K562 (cell line): Measurements from ENCODE around the gene EEPD1. TPM values are rescaled to one million over a fixed set of nuclear protein-coding genes. Genes with fewer than 3 reads are reported as not detected.

Experiments
- ATAC-seq: fragments of 200-7000 bp; cut with Tn5 transposase; 3 replicates; pipeline ENCODE4 v1.9.1; 2020; ENCODE audit warnings: moderate library complexity
- BruUV-seq: library from RNA; stranded (reverse); fragments of 400-500 nt; replicated peaks from 2 replicates; lab custom pipeline; 2021; lab: Mats Ljungman, UMichigan
- CTCF ChIA-PET: fragments of 300-600 bp; formaldehyde crosslinking; extraction: SDS; loops from one replicate; lab custom pipeline; 2021; ENCODE audit warnings: low intra/inter-chr PET ratio; lab: Yijun Ruan, JAX
- POLR2A ChIA-PET: fragments of 300-600, 350-650 bp; sonication (Branson Sonifier 250); formaldehyde crosslinking; extraction: SDS; loops from one replicate; lab custom pipeline; 2021; ENCODE audit warnings: antibody characterized with exemption, inconsistent platforms; lab: Yijun Ruan, JAX
- DNase-seq, 4 experiments: peaks; one replicate each; pipeline versions ENCODE4 v3.0.0 to v3.0.0-alpha.2; 2011 to 2018; ENCODE audit warnings: low spot score in 3 of 4, mixed read lengths in 3 of 4; ENCODE audit errors: extremely low read depth in 1 of 4
- FAIRE-seq: peaks from 2 replicates; lab custom pipeline; 2011; peaks lifted over from hg19 to GRCh38; lab: Jason Lieb, UNC
- H2AFZ ChIP-seq: 2 replicates; pipeline ENCODE4 v1.6.0; 2011; ENCODE audit warnings: low read depth, low read length, control low read depth, inconsistent platforms
- H3K27ac ChIP-seq: fragments of 200-600 bp; 3 replicates; pipeline ENCODE4 v1.8.0; 2011; ENCODE audit warnings: low read depth, mild to moderate bottlenecking, control low read depth, inconsistent platforms, low read length, moderate library complexity, mixed read lengths; ENCODE audit errors: extremely low read depth
- H3K27me3 ChIP-seq, 2 experiments: fragments of 300-600 bp in 1 of 2; 2 replicates in 1 of 2; 3 replicates in 1 of 2; pipeline versions ENCODE4 v1.6.0 to v1.8.0; 2011; ENCODE audit warnings: inconsistent platforms in 2 of 2, low read length in 2 of 2, mild to moderate bottlenecking in 1 of 2, mixed read lengths in 1 of 2, moderate library complexity in 1 of 2; ENCODE audit not compliant: control insufficient read depth in 2 of 2, insufficient read depth in 2 of 2
- H3K36me3 ChIP-seq: fragments of 300-600 bp; 3 replicates; pipeline ENCODE4 v1.8.0; 2011; ENCODE audit warnings: mild to moderate bottlenecking, low read length, inconsistent platforms; ENCODE audit not compliant: control insufficient read depth, insufficient read depth
- H3K4me1 ChIP-seq, 2 experiments: fragments of 200-600 bp in 1 of 2; replicated peaks in 1 of 2; 2 replicates in 1 of 2; 3 replicates in 1 of 2; pipeline versions ENCODE4 v1.5.1 to v1.8.0; 2011; ENCODE audit warnings: inconsistent platforms in 2 of 2, low read length in 2 of 2, mild to moderate bottlenecking in 1 of 2, mixed read lengths in 1 of 2, moderate library complexity in 1 of 2; ENCODE audit not compliant: control insufficient read depth in 2 of 2, insufficient read depth in 2 of 2
- H3K4me2 ChIP-seq: 2 replicates; pipeline ENCODE4 v1.6.1; 2011; ENCODE audit warnings: low read length, control low read depth, inconsistent platforms, mixed read lengths; ENCODE audit not compliant: insufficient read depth
- H3K4me3 ChIP-seq: fragments of 200-600 bp; sonication (generic), shearing (Covaris generic); 2 replicates; pipeline ENCODE4 v1.5.1; 2016; ENCODE audit warnings: control low read depth, inconsistent platforms
- H3K79me2 ChIP-seq: fragments of 200-600 bp; 3 replicates; pipeline ENCODE4 v1.8.0; 2011; ENCODE audit warnings: low read length, inconsistent platforms; ENCODE audit not compliant: control insufficient read depth, insufficient read depth
- H3K9ac ChIP-seq, 2 experiments: 2 replicates each; pipeline versions ENCODE4 v1.6.0 to v1.6.1; 2011; ENCODE audit warnings: low read depth in 2 of 2, low read length in 2 of 2, control low read depth in 1 of 2, inconsistent platforms in 1 of 2, mild to moderate bottlenecking in 1 of 2, mixed read lengths in 1 of 2; ENCODE audit not compliant: insufficient read depth in 1 of 2
- H3K9me1 ChIP-seq: one replicate; pipeline ENCODE4 v1.6.0; 2011; ENCODE audit warnings: inconsistent platforms, mild to moderate bottlenecking, low read length, moderate library complexity; ENCODE audit not compliant: control insufficient read depth, insufficient read depth
- H3K9me3 ChIP-seq: replicated peaks from 2 replicates; pipeline ENCODE4 v1.5.1; 2011; ENCODE audit warnings: low read depth, low read length, inconsistent platforms; ENCODE audit not compliant: control insufficient read depth, insufficient read depth
- H4K20me1 ChIP-seq: replicated peaks from 2 replicates; pipeline ENCODE4 v1.6.1; 2011; ENCODE audit warnings: low read length, inconsistent platforms, mixed read lengths; ENCODE audit not compliant: control insufficient read depth, insufficient read depth
- DIDO1 ChIP-seq: fragments of 450-650 bp; IDR thresholded peaks from 2 replicates; pipeline ENCODE4 v1.6.1; 2016; ENCODE audit warnings: low read depth, missing biosample characterization, missing genetic modification characterization
- MEF2A ChIP-seq: IDR thresholded peaks from 2 replicates; pipeline ENCODE4 v1.6.1; 2011; ENCODE audit warnings: low read depth, mild to moderate bottlenecking, low read length, moderate library complexity; ENCODE audit not compliant: control insufficient read depth
- MTA2 ChIP-seq: fragments of 450-650 bp; IDR thresholded peaks from 2 replicates; pipeline ENCODE4 v1.6.1; 2016; ENCODE audit warnings: low read depth
- PHF21A ChIP-seq: fragments of 450-650 bp; IDR thresholded peaks from 2 replicates; pipeline ENCODE4 v1.6.1; 2017; ENCODE audit warnings: low read depth, borderline replicate concordance
- SMAD4 ChIP-seq: fragments of 250-450 bp; sonication (Bioruptor Pico); conservative IDR thresholded peaks from 2 replicates; pipeline ENCODE4 v1.8.0; 2021; ENCODE audit warnings: inconsistent platforms, mild to moderate bottlenecking, moderate library complexity
- ZFX ChIP-seq: sonication (generic); formaldehyde crosslinking; IDR thresholded peaks from 2 replicates; pipeline ENCODE4 v1.8.0; 2022; ENCODE audit warnings: mild to moderate bottlenecking, missing genetic modification reagents, moderate library complexity
- ZNF282 ChIP-seq: sonication (generic); formaldehyde crosslinking; IDR thresholded peaks from 2 replicates; pipeline ENCODE4 v1.8.1; 2023; ENCODE audit warnings: missing genetic modification reagents
- ZNF717 ChIP-seq: fragments of 250-450 bp; sonication (Bioruptor Pico); IDR thresholded peaks from 2 replicates; pipeline ENCODE4 v1.5.0; 2021
- ZSCAN29 ChIP-seq: fragments of 450-650 bp; IDR thresholded peaks from 2 replicates; pipeline ENCODE4 v1.6.1; 2017
- WGBS: fragments of 100-300 bp; shearing (Covaris generic); methylation state at CpG from one replicate; pipeline ENCODE4 v1.1.6; 2016; ENCODE audit warnings: low coverage, mixed read lengths; ENCODE audit not compliant: insufficient coverage; ENCODE audit errors: missing lambda C conversion rate; 5-methylcytosine and 5-hydroxymethylcytosine counted together
- in situ Hi-C: fragments of 300-500 bp; cut with MboI; formaldehyde crosslinking; loops from 4 replicates; pipeline ENCODE4 v1.15.0; 2018; ENCODE audit warnings: inconsistent platforms, mixed read lengths
- intact Hi-C: fragments of 100-400 bp; cut with micrococcal nuclease; formaldehyde crosslinking; loops from 2 replicates; pipeline ENCODE4 v1.14.2; 2022
- polyA plus RNA-seq, 8 experiments: library from polyadenylated mRNA; depleted of rRNA in 4 of 8; stranded (reverse) in 5 of 8; unstranded in 3 of 8; fragments of >200 nt; fragmentation: Nextera tagmentation in 2 of 8; fragmentation: Illumina TruSeq in 1 of 8; extraction: Ambion mirVana in 2 of 8; extraction: Trizol in 1 of 8; gene quantifications; 2 replicates each; pipeline versions ENCODE4 v1.2.1 to v1.2.3, GENCODE V29; 2011 to 2014; ENCODE audit warnings: inconsistent platforms in 1 of 8, missing spikeins in 1 of 8
- total RNA-seq, 7 experiments: library from RNA; depleted of rRNA in 6 of 7; stranded (reverse); fragments of >200 nt in 6 of 7; fragmentation: Illumina TruSeq in 2 of 7; extraction: Trizol in 2 of 7; gene quantifications; 2 replicates each; pipeline versions ENCODE4 v1.2.1 to v1.2.3, GENCODE V29; 2011 to 2021; ENCODE audit warnings: low replicate concordance in 1 of 7
- TF ChIP-seq, protein P1 (sequence below): sonication (generic); formaldehyde crosslinking; IDR thresholded peaks from 2 replicates; pipeline ENCODE4 v1.8.0; 2022; ENCODE audit warnings: missing genetic modification reagents, mild to moderate bottlenecking, borderline replicate concordance

EEPD1 gene
- total and polyA plus RNA-seq, 9 of the 15 experiments (the other 6 are each of a cell fraction or from before 2014, with no cell fraction given): 0.01 to 1.5 (median 0.74) TPM; not detected in 1

DNA sequence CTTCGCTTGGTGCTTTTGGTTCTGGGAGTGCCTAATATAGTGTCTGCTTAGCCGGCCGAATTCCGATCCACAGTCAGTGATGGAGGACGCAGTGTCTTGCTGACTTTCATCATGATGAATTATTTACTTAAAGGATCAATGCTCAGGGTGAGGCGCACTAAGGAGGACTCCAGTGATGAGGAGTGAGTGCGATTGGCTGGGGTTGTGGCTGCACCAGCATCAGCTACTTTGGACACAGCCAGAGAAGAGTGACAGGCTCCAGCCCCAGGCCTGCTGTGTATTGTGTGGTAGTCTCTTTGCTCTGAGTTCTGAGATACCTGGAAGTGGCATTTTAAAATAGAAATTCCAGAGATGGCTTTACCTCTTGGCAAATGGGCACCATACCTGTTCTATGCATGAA lies 163.3 kb downstream of the EEPD1 start:
- TF ChIP-seq ZFX (CRISPR knock-in tag) (no peak), DIDO1 (no peak), ZNF717 (CRISPR knock-in tag) (no peak), SMAD4 (CRISPR knock-in tag) (no peak), PHF21A (no peak), ZSCAN29 (no peak), ZNF282 (CRISPR knock-in tag) (no peak), MTA2 (no peak), MEF2A (no peak)
- TF ChIP-seq, protein P1, sequence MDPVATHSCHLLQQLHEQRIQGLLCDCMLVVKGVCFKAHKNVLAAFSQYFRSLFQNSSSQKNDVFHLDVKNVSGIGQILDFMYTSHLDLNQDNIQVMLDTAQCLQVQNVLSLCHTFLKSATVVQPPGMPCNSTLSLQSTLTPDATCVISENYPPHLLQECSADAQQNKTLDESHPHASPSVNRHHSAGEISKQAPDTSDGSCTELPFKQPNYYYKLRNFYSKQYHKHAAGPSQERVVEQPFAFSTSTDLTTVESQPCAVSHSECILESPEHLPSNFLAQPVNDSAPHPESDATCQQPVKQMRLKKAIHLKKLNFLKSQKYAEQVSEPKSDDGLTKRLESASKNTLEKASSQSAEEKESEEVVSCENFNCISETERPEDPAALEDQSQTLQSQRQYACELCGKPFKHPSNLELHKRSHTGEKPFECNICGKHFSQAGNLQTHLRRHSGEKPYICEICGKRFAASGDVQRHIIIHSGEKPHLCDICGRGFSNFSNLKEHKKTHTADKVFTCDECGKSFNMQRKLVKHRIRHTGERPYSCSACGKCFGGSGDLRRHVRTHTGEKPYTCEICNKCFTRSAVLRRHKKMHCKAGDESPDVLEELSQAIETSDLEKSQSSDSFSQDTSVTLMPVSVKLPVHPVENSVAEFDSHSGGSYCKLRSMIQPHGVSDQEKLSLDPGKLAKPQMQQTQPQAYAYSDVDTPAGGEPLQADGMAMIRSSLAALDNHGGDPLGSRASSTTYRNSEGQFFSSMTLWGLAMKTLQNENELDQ (CRISPR knock-in tag): no peak
- H3K27me3 ChIP-seq: peaks cover 0 to 23% of the 10 kb centered on the region in 2 experiments; a peak in 2 of 5 replicates
- peaks cover 0 to 8% of the 10 kb centered on the region in 2 experiments; a peak in 2 of 5 replicates for H3K4me1 ChIP-seq
- H3K79me2 ChIP-seq: no peaks in the 10 kb centered on the region
- no peak for FAIRE-seq
- no peak overlapping the region for H2AFZ ChIP-seq
- 34% methylated on average over 7 of the region's 7 CpGs for WGBS
- POLR2A ChIA-PET: interaction anchor here (1.0 kb wide), 1 partner anchor 330 kb away, joined by 3 read pairs; no protein-coding TSS in a partner anchor
- H4K20me1 ChIP-seq: no peaks in the 10 kb centered on the region
- in situ Hi-C loops: no loop called here
- no peaks in the 10 kb centered on the region for H3K9me1 ChIP-seq
- intact Hi-C loops: loop anchor here (5.0 to 10.0 kb wide), 2 partner anchors 156 to 868 kb away; no protein-coding TSS in a partner anchor
- no peaks in the 10 kb centered on the region for H3K9me3 ChIP-seq
- DNase-seq: no peak
- H3K27ac ChIP-seq: no peak overlapping the region
- no peak overlapping the region for H3K4me3 ChIP-seq
- H3K4me2 ChIP-seq: no peak overlapping the region
- CTCF ChIA-PET: no interaction called here
- no peak for ATAC-seq
- no peak overlapping the region for H3K9ac ChIP-seq
- BruUV-seq: no TSS peak
- no peaks in the 10 kb centered on the region for H3K36me3 ChIP-seq
